HAP-1 (cell line): ENCODE results near the gene RNASE2.
A peak's percentile ranks its signal among the peaks of the same experiment; 100 is the strongest.
"Not testable (repeated sequence)": the region's sequence is repeated elsewhere in the genome, so short reads cannot be mapped to it uniquely, and the experiment has no call there.

Source experiments
- DNase-seq, 2 experiments: peaks; one replicate each; pipeline ENCODE4 v3.0.0-alpha.2; 2016 to 2020; ENCODE audit warnings: low spot score in 2 of 2
- H3K27me3 ChIP-seq: fragments of 250-450 bp; sonication (Bioruptor Pico); 2 replicates; pipeline ENCODE4 v1.5.1; 2020; ENCODE audit warnings: low read depth, mild to moderate bottlenecking, moderate library complexity
- H3K36me3 ChIP-seq: fragments of 250-450 bp; sonication (Bioruptor Pico); replicated peaks from 2 replicates; pipeline ENCODE4 v1.5.1; 2020; ENCODE audit warnings: mild to moderate bottlenecking
- H3K4me1 ChIP-seq: fragments of 250-450 bp; sonication (Bioruptor Pico); 2 replicates; pipeline ENCODE4 v1.5.1; 2020; ENCODE audit warnings: mild to moderate bottlenecking
- H3K4me3 ChIP-seq: fragments of 250-450 bp; sonication (Bioruptor Pico); 2 replicates; pipeline ENCODE4 v1.5.1; 2020; ENCODE audit warnings: mild to moderate bottlenecking, moderate library complexity
- H3K9me3 ChIP-seq: fragments of 250-450 bp; sonication (Bioruptor Pico); 2 replicates; pipeline ENCODE4 v1.5.1; 2020; ENCODE audit warnings: mild to moderate bottlenecking, moderate library complexity
- in situ Hi-C: fragments of 300-500 bp; cut with MboI; formaldehyde crosslinking; loops from 3 replicates; pipeline ENCODE4 v1.14.3; 2020; ENCODE audit warnings: low sequenced_read_pairs, inconsistent platforms, mixed read lengths

The RNASE2 gene

DNA sequence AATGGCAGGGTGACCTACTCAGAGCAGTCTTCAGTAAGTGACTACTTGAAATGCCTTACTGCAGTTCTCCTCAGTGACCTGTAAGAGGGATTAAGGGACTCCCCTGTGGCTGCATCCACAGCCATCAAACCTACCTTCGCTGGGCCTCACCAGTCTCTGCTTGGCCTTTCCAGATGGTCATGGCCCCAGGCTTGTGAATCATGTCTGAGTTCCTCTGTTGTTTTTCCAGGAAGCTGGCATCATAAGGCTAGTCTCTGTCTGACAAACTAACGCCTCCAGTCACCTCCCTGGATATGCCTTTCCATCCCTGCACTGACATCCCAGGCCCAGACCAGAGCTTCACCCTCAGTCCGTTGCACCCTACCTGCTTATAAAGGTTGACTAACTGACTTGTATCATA, 14.0 kb downstream of the RNASE2 start:
- in situ Hi-C loops: no loop called here
- no peaks in the 10 kb centered on the region for H3K36me3 ChIP-seq
- no peak for DNase-seq
- peaks cover 10% of the 10 kb centered on the region; the same call in 1 of the 2 replicates for H3K27me3 ChIP-seq
- no peak overlapping the region for H3K4me3 ChIP-seq
- no peaks in the 10 kb centered on the region for H3K4me1 ChIP-seq
- H3K9me3 ChIP-seq: no peaks in the 10 kb centered on the region

DNA sequence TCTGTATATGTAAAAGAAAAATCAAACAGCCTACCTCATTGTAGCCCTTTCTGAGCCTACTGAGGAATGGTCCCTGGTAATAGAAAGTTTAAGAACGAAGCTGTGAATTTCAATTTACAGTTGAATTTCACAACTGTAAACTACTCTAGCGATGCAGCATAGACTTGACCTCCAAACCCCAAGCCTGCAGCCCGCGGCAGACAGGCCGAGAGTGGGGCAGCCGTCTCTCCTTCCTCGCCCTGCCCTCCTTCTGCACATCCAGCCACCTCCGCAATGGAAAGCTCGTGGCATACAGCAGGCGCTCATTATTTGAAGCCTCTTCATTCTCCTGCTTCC, 15.3 kb downstream of the RNASE2 start:
- Histone ChIP-seq H3K36me3 (no peaks in the 10 kb centered on the region), H3K4me1 (no peaks in the 10 kb centered on the region), H3K9me3 (no peaks in the 10 kb centered on the region), H3K4me3 (peak overlapping the region; percentile 45), H3K27me3 (peaks cover 10% of the 10 kb centered on the region; the same call in 1 of the 2 replicates)
- in situ Hi-C loops: no loop called here
- DNase-seq: no peak

GRCh38 chr14:20970983-20971704, 15.9 kb downstream of the RNASE2 start:
- peak; percentile 85 to 90 for DNase-seq
- Histone ChIP-seq H3K27me3 (peaks cover 10% of the 10 kb centered on the region; the same call in 1 of the 2 replicates), H3K9me3 (no peaks in the 10 kb centered on the region), H3K4me1 (no peaks in the 10 kb centered on the region), H3K4me3 (peak overlapping the region; percentile 45), H3K36me3 (no peaks in the 10 kb centered on the region)
- in situ Hi-C loops: no loop called here

DNA sequence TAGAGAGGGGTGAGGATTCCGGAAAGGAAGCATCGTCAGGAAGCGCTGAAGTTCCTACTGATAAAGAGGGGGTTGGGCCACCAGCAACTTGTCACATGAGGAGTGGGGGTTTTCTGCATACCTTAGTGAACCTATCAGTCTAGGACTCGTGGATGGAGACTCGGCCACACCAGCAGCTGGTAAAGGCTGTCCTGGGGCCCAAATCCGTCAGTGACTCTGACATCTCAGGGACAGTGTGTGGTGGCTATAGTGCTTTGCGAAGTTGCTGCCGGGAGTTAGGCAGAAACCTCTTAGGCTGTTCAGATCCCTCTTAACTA, 16.4 kb downstream of the RNASE2 start:
- in situ Hi-C loops: no loop called here

DNA sequence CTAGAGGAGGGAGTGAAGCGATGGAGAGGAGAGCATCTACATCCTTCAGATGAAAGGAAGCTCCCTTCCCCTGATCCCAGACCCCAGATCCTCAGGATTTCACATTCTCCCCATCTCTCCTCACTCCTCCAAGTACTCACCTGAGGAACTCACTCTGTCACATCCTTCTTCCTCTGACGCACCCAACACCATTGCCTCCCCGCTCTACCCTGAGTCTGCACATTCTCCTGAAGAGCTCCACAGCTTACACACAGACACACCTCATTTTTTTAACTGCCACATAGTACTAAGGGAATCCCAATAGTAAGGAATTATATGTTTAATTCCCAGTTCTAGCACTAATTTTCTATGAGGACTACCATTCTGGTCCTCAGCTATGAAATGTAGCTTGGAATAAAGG, 18.2 kb downstream of the RNASE2 start:
- H3K9me3 ChIP-seq: no peaks in the 10 kb centered on the region
- in situ Hi-C loops: no loop called here
- H3K36me3 ChIP-seq: no peaks in the 10 kb centered on the region
- peaks cover under 1% of the 10 kb centered on the region; the same call in 1 of the 2 replicates for H3K27me3 ChIP-seq
- no peak overlapping the region for H3K4me3 ChIP-seq
- no peak for DNase-seq
- H3K4me1 ChIP-seq: no peaks in the 10 kb centered on the region

More for the DNA sequence above, 16.4 kb downstream of the RNASE2 start:
- Histone ChIP-seq H3K4me3 (peak overlapping the region; percentile 45), H3K36me3 (no peaks in the 10 kb centered on the region), H3K4me1 (no peaks in the 10 kb centered on the region), H3K9me3 (no peaks in the 10 kb centered on the region), H3K27me3 (peaks cover 6% of the 10 kb centered on the region; the same call in 1 of the 2 replicates)
- no peak for DNase-seq

DNA sequence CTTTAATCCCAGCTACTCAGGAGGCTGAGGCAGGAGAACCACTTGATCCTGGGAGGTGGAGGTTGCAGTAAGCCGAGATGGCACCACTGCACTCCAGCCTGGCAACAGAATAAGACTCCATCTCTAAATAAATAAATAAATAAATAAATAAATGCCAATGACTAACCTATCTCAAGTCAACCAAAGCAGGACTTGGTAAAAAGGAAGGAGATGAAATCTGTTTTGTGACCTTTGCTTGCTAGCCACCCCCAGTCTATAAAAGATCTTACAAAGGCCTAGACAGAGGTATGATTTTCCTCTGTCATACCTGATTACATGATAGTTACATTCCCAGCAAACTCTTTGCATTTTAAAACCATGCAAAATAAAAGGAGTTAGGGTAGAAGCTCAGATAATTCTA, 21.0 kb downstream of the RNASE2 start:
- Histone ChIP-seq H3K4me3 (no peak overlapping the region), H3K27me3 (no peaks in the 10 kb centered on the region), H3K36me3 (no peaks in the 10 kb centered on the region), H3K4me1 (no peaks in the 10 kb centered on the region), H3K9me3 (no peaks in the 10 kb centered on the region)
- no peak for DNase-seq
- in situ Hi-C loops: no loop called here

GRCh38 chr14:20978687-20979086, 23.4 kb downstream of the RNASE2 start:
- H3K4me1 ChIP-seq: no peaks in the 10 kb centered on the region
- no peak overlapping the region for H3K4me3 ChIP-seq
- in situ Hi-C loops: no loop called here
- H3K36me3 ChIP-seq: no peaks in the 10 kb centered on the region
- no peak for DNase-seq
- H3K27me3 ChIP-seq: peaks cover 12% of the 10 kb centered on the region; the same call in 1 of the 2 replicates
- no peaks in the 10 kb centered on the region for H3K9me3 ChIP-seq

DNA sequence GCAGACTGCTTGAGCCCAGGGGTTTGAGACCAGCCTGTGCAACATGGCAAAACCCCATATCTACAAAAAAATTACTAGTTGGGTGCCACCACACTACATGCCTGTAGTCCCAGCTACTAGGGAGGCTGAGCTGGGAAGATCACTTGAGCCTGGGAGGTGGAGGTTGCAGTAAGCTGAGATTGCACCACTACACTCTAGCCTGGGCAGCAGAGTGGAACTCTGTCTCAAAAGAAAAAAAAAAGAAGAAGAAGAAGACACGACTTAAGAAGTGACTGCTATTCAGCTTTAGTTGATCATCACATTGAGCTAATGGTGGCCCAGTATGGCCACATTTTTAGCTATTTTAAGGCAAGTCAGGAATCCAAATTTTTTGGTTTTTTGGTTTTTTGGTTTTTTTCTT, 25.6 kb downstream of the RNASE2 start:
- Histone ChIP-seq H3K9me3 (no peaks in the 10 kb centered on the region), H3K27me3 (peaks cover 14% of the 10 kb centered on the region; the same call in 1 of the 2 replicates), H3K4me3 (no peak overlapping the region), H3K4me1 (no peaks in the 10 kb centered on the region), H3K36me3 (no peaks in the 10 kb centered on the region)
- in situ Hi-C loops: no loop called here
- no peak for DNase-seq

- H3K36me3 ChIP-seq: no peaks in the 10 kb centered on the region
- H3K9me3 ChIP-seq: no peaks in the 10 kb centered on the region
- in situ Hi-C loops: no loop called here
- no peaks in the 10 kb centered on the region for H3K4me1 ChIP-seq
- no peak for DNase-seq
- peaks cover 14% of the 10 kb centered on the region; the same call in 1 of the 2 replicates for H3K27me3 ChIP-seq
- H3K4me3 ChIP-seq: no peak overlapping the region
Measured at GRCh38 chr14:20982646-20983369, 27.5 kb downstream of the RNASE2 start.

GRCh38 chr14:20985650-20986049, 30.4 kb downstream of the RNASE2 start:
- H3K36me3 ChIP-seq, in situ Hi-C loops, H3K9me3 ChIP-seq, H3K4me1 ChIP-seq, DNase-seq, H3K4me3 ChIP-seq: not testable (repeated sequence)
- peaks cover 14% of the 10 kb centered on the region; the same call in 1 of the 2 replicates for H3K27me3 ChIP-seq

GRCh38 chr14:20986811-20987210, 31.5 kb downstream of the RNASE2 start:
- H3K36me3 ChIP-seq: peaks cover 4% of the 10 kb centered on the region
- H3K27me3 ChIP-seq: peaks cover 14% of the 10 kb centered on the region; the same call in 1 of the 2 replicates
- H3K4me3 ChIP-seq: no peak overlapping the region
- DNase-seq: no peak
- H3K9me3 ChIP-seq: no peaks in the 10 kb centered on the region
- in situ Hi-C loops: no loop called here
- peaks cover 9% of the 10 kb centered on the region for H3K4me1 ChIP-seq

- H3K4me3 ChIP-seq: peak overlapping the region; percentile 14
- no peak for DNase-seq
Measured at GRCh38 chr14:20988717-20989470, 33.6 kb downstream of the RNASE2 start.

DNA sequence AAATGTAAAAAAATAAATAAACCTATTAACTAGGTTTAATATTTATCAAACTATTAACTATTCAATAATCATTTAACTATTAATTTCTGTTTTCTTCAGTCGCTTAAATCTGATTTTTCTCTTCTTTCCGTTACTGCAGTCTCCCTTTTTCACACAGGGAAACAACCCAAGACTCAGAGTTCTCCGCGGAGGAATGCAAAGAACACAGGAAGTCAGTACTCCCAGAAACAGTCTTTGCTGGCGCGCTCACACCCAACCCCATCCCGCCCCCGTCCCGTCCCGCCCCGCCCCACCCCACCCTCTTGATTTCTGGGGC, 34.1 kb downstream of the RNASE2 start:
- no peaks in the 10 kb centered on the region for H3K27me3 ChIP-seq
- H3K9me3 ChIP-seq: no peaks in the 10 kb centered on the region
- in situ Hi-C loops: no loop called here
- peak overlapping the region; percentile 14 for H3K4me3 ChIP-seq
- no peak for DNase-seq
- H3K4me1 ChIP-seq: peaks cover 13% of the 10 kb centered on the region
- peaks cover 27% of the 10 kb centered on the region for H3K36me3 ChIP-seq

More at GRCh38 chr14:20988717-20989470, 33.6 kb downstream of the RNASE2 start:
- H3K9me3 ChIP-seq: no peaks in the 10 kb centered on the region
- peaks cover 13% of the 10 kb centered on the region for H3K4me1 ChIP-seq
- in situ Hi-C loops: no loop called here
- peaks cover 21% of the 10 kb centered on the region for H3K36me3 ChIP-seq
- no peaks in the 10 kb centered on the region for H3K27me3 ChIP-seq
